HepG2 (cell line): ENCODE data around the gene BTBD7. TPM values are rescaled to one million over a fixed set of nuclear protein-coding genes. Genes with fewer than 3 reads are reported as not detected.

Source experiments
- ATAC-seq: fragments of 200-7000 bp; cut with Tn5 transposase; 3 replicates; pipeline ENCODE4 v1.9.1; 2020; ENCODE audit warnings: mild to moderate bottlenecking, moderate library complexity
- BruUV-seq: library from RNA; stranded (reverse); fragments of 400-500 nt; replicated peaks from 2 replicates; lab custom pipeline; 2021; lab: Mats Ljungman, UMichigan
- CTCF ChIA-PET: fragments of 300-600 bp; formaldehyde crosslinking; extraction: SDS; loops from one replicate; lab custom pipeline; 2021; ENCODE audit warnings: low total read pairs, inconsistent platforms, low intra/inter-chr PET ratio; lab: Yijun Ruan, JAX
- POLR2A ChIA-PET: fragments of 350-600 bp; sonication (Branson Sonifier 250); formaldehyde crosslinking; loops from one replicate; lab custom pipeline; 2020; ENCODE audit warnings: antibody characterized with exemption, inconsistent platforms; lab: Yijun Ruan, JAX
- DNase-seq: peaks from one replicate; pipeline ENCODE4 v3.0.0-alpha.2; 2015; ENCODE audit warnings: low spot score
- FAIRE-seq: peaks from 3 replicates; lab custom pipeline; 2011; peaks lifted over from hg19 to GRCh38; lab: Jason Lieb, UNC
- H2AFZ ChIP-seq: one replicate; pipeline ENCODE4 v1.6.1; 2011; ENCODE audit warnings: low read length, inconsistent platforms
- H3K27ac ChIP-seq: fragments of 300-600 bp; 3 replicates; pipeline ENCODE4 v1.8.0; 2011; ENCODE audit warnings: mixed run types, mild to moderate bottlenecking, mixed read lengths, low read length, inconsistent platforms; ENCODE audit not compliant: insufficient read depth; ENCODE audit errors: extremely low read length
- H3K27me3 ChIP-seq, 2 experiments: fragments of 200-600 bp in 1 of 2; 2 replicates in 1 of 2; 3 replicates in 1 of 2; pipeline versions ENCODE4 v1.6.0 to v1.8.0; 2011; ENCODE audit warnings: low read length in 2 of 2, mild to moderate bottlenecking in 2 of 2, moderate library complexity in 2 of 2, inconsistent platforms in 1 of 2; ENCODE audit not compliant: insufficient read depth in 2 of 2, control insufficient read depth in 1 of 2
- H3K36me3 ChIP-seq, 2 experiments: fragments of 200-600 bp in 1 of 2; replicated peaks in 1 of 2; 2 replicates in 1 of 2; 3 replicates in 1 of 2; pipeline versions ENCODE4 v1.5.1 to v1.8.0; 2011; ENCODE audit warnings: low read length in 2 of 2, inconsistent platforms in 1 of 2; ENCODE audit not compliant: insufficient read depth in 2 of 2, control insufficient read depth in 1 of 2
- H3K4me1 ChIP-seq: 2 replicates; pipeline ENCODE4 v1.5.1; 2012; ENCODE audit warnings: low read length, inconsistent platforms; ENCODE audit not compliant: insufficient read depth
- H3K4me2 ChIP-seq: 2 replicates; pipeline ENCODE4 v1.6.0; 2011; ENCODE audit warnings: low read depth, low read length, inconsistent platforms
- H3K4me3 ChIP-seq, 3 experiments: fragments of 200-600 bp in 1 of 3; sonication (generic), shearing (Covaris generic) in 1 of 3; replicated peaks in 1 of 3; 2 replicates each; pipeline ENCODE4 v1.5.1; 2011 to 2016; ENCODE audit warnings: low read length in 3 of 3, inconsistent platforms in 2 of 3, low read depth in 2 of 3, mild to moderate bottlenecking in 2 of 3, control low read depth in 1 of 3, mixed read lengths in 1 of 3; ENCODE audit not compliant: insufficient read depth in 1 of 3
- H3K79me2 ChIP-seq: one replicate; pipeline ENCODE4 v1.6.1; 2011; ENCODE audit warnings: low read length, inconsistent platforms; ENCODE audit not compliant: insufficient read depth
- H3K9ac ChIP-seq: 2 replicates; pipeline ENCODE4 v1.6.0; 2011; ENCODE audit warnings: mild to moderate bottlenecking, low read depth, low read length, inconsistent platforms; ENCODE audit not compliant: insufficient read depth
- H3K9me3 ChIP-seq: 2 replicates; pipeline ENCODE4 v1.5.1; 2012; ENCODE audit warnings: mild to moderate bottlenecking, low read length
- H4K20me1 ChIP-seq: 2 replicates; pipeline ENCODE4 v1.6.0; 2011; ENCODE audit warnings: inconsistent platforms, mild to moderate bottlenecking, low read length, moderate library complexity; ENCODE audit not compliant: insufficient read depth
- EP300 ChIP-seq, 3 experiments: sonication (generic) in 1 of 3; formaldehyde crosslinking in 1 of 3; IDR thresholded peaks; 2 replicates each; pipeline versions ENCODE4 v1.5.1 to v1.6.1; 2011 to 2020; ENCODE audit warnings: low read depth in 2 of 3, low read length in 2 of 3, borderline replicate concordance in 1 of 3, improper control_type of control experiment in 1 of 3, mild to moderate bottlenecking in 1 of 3, missing genetic modification reagents in 1 of 3, moderate library complexity in 1 of 3
- GTF2F1 ChIP-seq: fragments of 150-350 bp; IDR thresholded peaks from 2 replicates; pipeline ENCODE4 v1.6.1; 2014; ENCODE audit warnings: low read length
- HBP1 ChIP-seq: IDR thresholded peaks from 2 replicates; pipeline ENCODE4 v1.6.1; 2016; ENCODE audit warnings: low read depth, control low read depth
- HDAC6 ChIP-seq: fragments of 200-600 bp; sonication (generic); IDR thresholded peaks from 2 replicates; pipeline ENCODE4 v1.7.0; 2017; ENCODE audit warnings: mild to moderate bottlenecking, antibody characterized with exemption, low read length, low read depth
- HNF4G ChIP-seq, 2 experiments: sonication (generic) in 1 of 2; formaldehyde crosslinking in 1 of 2; IDR thresholded peaks; 2 replicates each; pipeline versions ENCODE4 v1.4.0 to v1.6.1; 2011 to 2020; ENCODE audit warnings: borderline replicate concordance in 2 of 2, low read depth in 2 of 2, mild to moderate bottlenecking in 2 of 2, low read length in 1 of 2, missing genetic modification reagents in 1 of 2, moderate library complexity in 1 of 2
- MED8 ChIP-seq: sonication (generic); formaldehyde crosslinking; IDR thresholded peaks from 2 replicates; pipeline ENCODE4 v1.8.1; 2023; ENCODE audit warnings: mild to moderate bottlenecking, missing genetic modification reagents; ENCODE audit not compliant: insufficient replicate concordance
- MEIS2 ChIP-seq: sonication (generic); formaldehyde crosslinking; IDR thresholded peaks from 2 replicates; pipeline ENCODE4 v1.9.0; 2021; ENCODE audit warnings: mild to moderate bottlenecking, missing genetic modification reagents
- SPEN ChIP-seq: sonication (generic); formaldehyde crosslinking; IDR thresholded peaks from 2 replicates; pipeline ENCODE4 v1.5.1; 2020; ENCODE audit warnings: low read depth, mild to moderate bottlenecking, missing genetic modification reagents
- SRSF9 ChIP-seq: fragments of 200-400 bp; formaldehyde crosslinking; IDR thresholded peaks from 2 replicates; pipeline ENCODE4 v1.6.1; 2018; ENCODE audit warnings: borderline replicate concordance, mild to moderate bottlenecking, low read depth, low read length; ENCODE audit not compliant: insufficient read depth, poor library complexity, severe bottlenecking
- ZNF503 ChIP-seq: sonication (generic); formaldehyde crosslinking; IDR thresholded peaks from 2 replicates; pipeline ENCODE4 v1.4.0; 2020; ENCODE audit warnings: missing genetic modification reagents
- ZNF572 ChIP-seq: sonication (generic); formaldehyde crosslinking; IDR thresholded peaks from 2 replicates; pipeline ENCODE4 v1.5.1; 2020; ENCODE audit warnings: mild to moderate bottlenecking, missing genetic modification reagents
- ZNF687 ChIP-seq: sonication (generic); formaldehyde crosslinking; IDR thresholded peaks from 2 replicates; pipeline ENCODE4 v1.5.1; 2020; ENCODE audit warnings: mild to moderate bottlenecking, missing genetic modification reagents, moderate library complexity
- ZNF7 ChIP-seq: IDR thresholded peaks from 2 replicates; pipeline ENCODE4 v1.6.1; 2016; ENCODE audit warnings: missing biosample characterization, missing genetic modification reagents
- WGBS: methylation state at CpG from one replicate; pipeline ENCODE4 v1.1.6; 2017; ENCODE audit warnings: low lambda C conversion rate; 5-methylcytosine and 5-hydroxymethylcytosine counted together
- in situ Hi-C: cut with HindIII; loops from 2 replicates; pipeline ENCODE4 v1.10.0; 2017; ENCODE audit warnings: low pct_unique_long_range_greater_than_20kb; ENCODE audit not compliant: extremely low pct_ligation_motif_present
- intact Hi-C: fragments of 100-400 bp; cut with micrococcal nuclease; formaldehyde crosslinking; loops from one replicate; pipeline ENCODE4 v1.10.0; 2022; ENCODE audit not compliant: unreplicated experiment
- polyA plus RNA-seq, 8 experiments: library from polyadenylated mRNA; depleted of rRNA in 3 of 8; stranded (reverse) in 7 of 8; unstranded in 1 of 8; fragments of >200 nt; fragmentation: Illumina TruSeq in 4 of 8; extraction: Trizol in 4 of 8; gene quantifications; 2 replicates each; pipeline versions ENCODE4 v1.2.1 to v1.2.3, GENCODE V29; 2011 to 2016; ENCODE audit warnings: low read depth in 4 of 8, missing spikeins in 1 of 8, mixed read lengths in 1 of 8; ENCODE audit not compliant: insufficient read depth in 1 of 8
- total RNA-seq, 5 experiments: library from RNA; depleted of rRNA; stranded (reverse); fragments of >200 nt; fragmentation: Illumina TruSeq; extraction: Trizol; gene quantifications; 2 replicates each; pipeline ENCODE4 v1.2.3, GENCODE V29; 2016; ENCODE audit warnings: low read depth in 1 of 5

The BTBD7 gene
- total and polyA plus RNA-seq, 2 of the 13 experiments (the other 11 are each of a cell fraction or from before 2014, with no cell fraction given), result 11.6 to 15.2 TPM

- TF ChIP-seq HDAC6, result no peak
- peak; percentile 6; the same call in 1 of the 2 replicates for TF ChIP-seq HNF4G (IDR thresholded peaks at IDR 0.05; ENCODE audit: borderline replicate concordance, low read depth, low read length)
- TF ChIP-seq HNF4G (CRISPR knock-in tag; IDR thresholded peaks at IDR 0.05; ENCODE audit: borderline replicate concordance, low read depth), result no peak
- TF ChIP-seq EP300 (IDR thresholded peaks at IDR 0.05; ENCODE audit: low read depth in 2 of 2, low read length in 2 of 2), result no peak
- no peak for TF ChIP-seq EP300 (CRISPR knock-in tag; IDR thresholded peaks at IDR 0.05; ENCODE audit: borderline replicate concordance)
- no peak for TF ChIP-seq MEIS2 (CRISPR knock-in tag)
- TF ChIP-seq ZNF503 (CRISPR knock-in tag), result no peak
- TF ChIP-seq ZNF572 (CRISPR knock-in tag), result no peak
- TF ChIP-seq MED8 (CRISPR knock-in tag), result no peak
- no peak for TF ChIP-seq ZNF7 (CRISPR knock-in tag)
Observed at GRCh38 chr14:93328546-93328945, 4.3 kb downstream of the BTBD7 start (continued).

GRCh38 chr14:93326196-93326595, 6.6 kb downstream of the BTBD7 start:
- ChIA-PET POLR2A (interaction anchor here (0.6 kb wide), 1 partner anchor 527 kb away, joined by 3 read pairs; no protein-coding TSS in a partner anchor), CTCF (no interaction called here)
- no peaks in the 10 kb centered on the region for H3K9me3 ChIP-seq
- no peak overlapping the region for H2AFZ ChIP-seq
- no peak for DNase-seq
- H3K4me2 ChIP-seq, result no peak overlapping the region
- no peak overlapping the region for H3K27ac ChIP-seq
- FAIRE-seq, result no peak
- no peak overlapping the region for H3K9ac ChIP-seq
- 93% methylated on average over 3 of the region's 5 CpGs for WGBS
- H3K4me1 ChIP-seq, result peaks cover 53% of the 10 kb centered on the region
- no peak overlapping the region for H3K4me3 ChIP-seq
- H3K79me2 ChIP-seq, result peaks cover 99% of the 10 kb centered on the region
- in situ Hi-C loops (no loop called here), intact Hi-C loops (no loop called here)
- H4K20me1 ChIP-seq, result peaks cover 35% of the 10 kb centered on the region
- no TSS peak for BruUV-seq
- H3K36me3 ChIP-seq, result peaks cover 0 to 3% of the 10 kb centered on the region in 2 experiments; a peak in 2 of 5 replicates
- ATAC-seq, result no peak
- no peaks in the 10 kb centered on the region for H3K27me3 ChIP-seq
- TF ChIP-seq ZNF687 (CRISPR knock-in tag) (no peak), SPEN (CRISPR knock-in tag) (no peak), GTF2F1 (no peak), SRSF9 (no peak), HBP1 (CRISPR knock-in tag) (no peak)
